AG09319 (cell line): ENCODE data around the gene UBL7.

Experiments used
- DNase-seq: peaks from one replicate; pipeline ENCODE4 v3.0.0-alpha.2; 2010; ENCODE audit warnings: low read depth; ENCODE audit errors: extremely low read depth
- TF ChIP-seq, protein P1 (sequence below): IDR thresholded peaks from 2 replicates; pipeline ENCODE4 v1.5.1; 2011; ENCODE audit warnings: low read depth, mild to moderate bottlenecking, inconsistent platforms, low read length, moderate library complexity

Gene UBL7

GRCh38 chr15:74500401-74500800 lies 39.4 kb upstream of the UBL7 start:
- TF ChIP-seq, protein P1, sequence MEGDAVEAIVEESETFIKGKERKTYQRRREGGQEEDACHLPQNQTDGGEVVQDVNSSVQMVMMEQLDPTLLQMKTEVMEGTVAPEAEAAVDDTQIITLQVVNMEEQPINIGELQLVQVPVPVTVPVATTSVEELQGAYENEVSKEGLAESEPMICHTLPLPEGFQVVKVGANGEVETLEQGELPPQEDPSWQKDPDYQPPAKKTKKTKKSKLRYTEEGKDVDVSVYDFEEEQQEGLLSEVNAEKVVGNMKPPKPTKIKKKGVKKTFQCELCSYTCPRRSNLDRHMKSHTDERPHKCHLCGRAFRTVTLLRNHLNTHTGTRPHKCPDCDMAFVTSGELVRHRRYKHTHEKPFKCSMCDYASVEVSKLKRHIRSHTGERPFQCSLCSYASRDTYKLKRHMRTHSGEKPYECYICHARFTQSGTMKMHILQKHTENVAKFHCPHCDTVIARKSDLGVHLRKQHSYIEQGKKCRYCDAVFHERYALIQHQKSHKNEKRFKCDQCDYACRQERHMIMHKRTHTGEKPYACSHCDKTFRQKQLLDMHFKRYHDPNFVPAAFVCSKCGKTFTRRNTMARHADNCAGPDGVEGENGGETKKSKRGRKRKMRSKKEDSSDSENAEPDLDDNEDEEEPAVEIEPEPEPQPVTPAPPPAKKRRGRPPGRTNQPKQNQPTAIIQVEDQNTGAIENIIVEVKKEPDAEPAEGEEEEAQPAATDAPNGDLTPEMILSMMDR: no peak
- DNase-seq: no peak

DNA sequence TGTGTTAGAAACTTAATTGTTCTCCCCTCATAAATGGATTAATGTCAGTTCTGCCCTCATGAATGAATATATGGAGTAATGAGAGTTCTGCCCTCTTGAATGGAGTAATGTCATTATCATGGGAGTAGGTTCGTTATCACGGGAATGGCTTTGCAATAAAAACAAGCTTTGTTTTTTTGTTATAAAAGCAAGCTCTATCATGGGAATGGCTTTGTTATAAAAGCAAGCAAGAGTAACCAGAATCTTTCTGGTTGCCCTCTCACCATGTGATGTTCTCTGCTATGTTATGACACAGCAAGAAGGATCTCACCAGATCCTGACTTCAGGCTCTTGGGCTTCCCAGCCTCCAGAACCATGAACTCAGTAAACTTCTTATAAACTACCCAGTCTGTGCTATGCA lies 38.4 kb upstream of the UBL7 start:
- DNase-seq: no peak
- TF ChIP-seq, protein P1: no peak

DNA sequence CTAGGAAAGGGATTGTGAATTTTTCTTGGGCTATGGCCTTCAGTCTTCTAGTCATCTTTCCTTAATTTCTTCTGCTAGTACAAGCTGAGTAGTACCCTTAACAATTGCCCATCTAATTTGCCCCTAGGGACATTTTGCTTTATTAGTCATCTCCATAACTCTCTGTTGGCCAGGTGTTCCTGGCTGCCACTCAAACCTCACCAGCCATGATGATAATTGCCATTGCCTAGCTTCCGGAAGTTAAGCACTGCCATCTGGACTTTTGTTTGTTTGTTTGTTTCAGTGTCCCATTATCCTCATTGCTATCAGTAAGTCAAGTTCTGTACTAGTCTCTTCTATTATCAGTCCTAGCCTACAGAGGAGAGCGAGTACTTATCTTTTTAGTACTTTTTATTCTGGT lies 36.6 kb upstream of the UBL7 start:
- TF ChIP-seq, protein P1: no peak
- no peak for DNase-seq

- TF ChIP-seq, protein P1: no peak
- no peak for DNase-seq
Measured at GRCh38 chr15:74496648-74497047, 35.7 kb upstream of the UBL7 start.

- DNase-seq: no peak
- TF ChIP-seq, protein P1: no peak
Measured at GRCh38 chr15:74490339-74490689, 29.4 kb upstream of the UBL7 start.

DNA sequence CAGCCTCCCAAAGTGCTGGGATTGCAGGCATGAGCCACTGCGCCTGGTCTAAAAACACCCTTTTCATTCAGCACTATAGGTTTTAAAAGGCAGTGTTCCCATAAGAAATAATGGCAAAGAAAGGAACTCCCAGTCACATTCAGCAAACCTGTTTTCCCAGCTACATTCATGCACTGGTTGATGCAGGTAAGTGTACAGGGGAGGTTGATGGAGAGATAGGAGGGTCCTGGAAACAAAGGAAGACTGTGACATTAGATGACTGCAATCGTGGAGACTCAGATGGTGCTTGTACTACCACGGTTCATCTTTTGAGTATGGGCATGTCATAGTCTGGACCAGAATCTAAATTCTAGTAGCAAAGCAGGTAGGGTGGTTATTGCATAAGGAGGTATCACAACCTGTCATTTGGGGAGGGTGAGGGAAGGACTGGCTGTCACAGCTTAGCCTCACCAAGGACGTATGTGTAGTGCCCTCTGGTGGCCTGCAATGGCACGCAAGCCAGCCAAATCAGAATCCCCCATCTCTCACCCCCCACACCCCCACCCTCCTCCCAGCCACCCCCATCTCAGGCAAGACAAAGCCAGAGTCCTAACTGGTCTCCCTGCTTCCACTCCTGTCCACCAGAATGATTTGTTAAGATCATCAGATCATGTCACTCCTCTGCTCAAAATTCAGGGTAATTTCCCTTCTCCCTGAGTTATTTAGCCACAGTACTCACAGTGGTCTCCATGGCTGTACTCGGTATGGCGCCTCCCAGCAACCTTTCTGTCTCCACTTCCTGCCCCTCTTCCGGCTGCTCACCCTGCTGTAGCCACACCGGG lies 28.8 kb upstream of the UBL7 start:
- DNase-seq: peak; percentile 4
- TF ChIP-seq, protein P1: peak; percentile 61

DNA sequence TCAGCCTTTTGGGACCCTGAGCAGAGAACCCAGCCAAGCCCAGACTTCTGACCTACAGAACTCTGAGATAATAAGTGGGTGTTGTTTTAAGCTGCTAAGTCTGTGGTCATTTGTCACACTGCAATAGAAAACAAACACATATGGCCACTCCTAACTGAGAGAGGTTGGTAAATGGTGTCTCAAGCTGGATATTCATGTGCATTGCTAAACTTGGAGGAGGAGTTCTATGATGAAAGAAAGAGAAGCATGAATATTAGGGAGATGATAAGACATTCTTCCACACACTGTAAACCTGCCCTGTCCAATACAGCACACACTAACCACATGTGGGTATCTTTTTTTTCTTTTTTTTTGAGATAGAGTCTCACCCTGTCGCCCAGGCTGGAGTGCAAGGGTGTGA lies 27.8 kb upstream of the UBL7 start:
- TF ChIP-seq, protein P1: no peak
- no peak for DNase-seq
